Neuronal stem cell (in vitro differentiated cells): Measurements from ENCODE around the gene KLF9.
A peak's percentile ranks its signal among the peaks of the same experiment; 100 is the strongest.

Experiments
- DNase-seq: peaks from one replicate; pipeline ENCODE4 v3.0.0-alpha.2; 2013; ENCODE audit warnings: low spot score
- H2AFZ ChIP-seq: one replicate; pipeline ENCODE4 v1.6.1; 2013; ENCODE audit warnings: mild to moderate bottlenecking, low read length, inconsistent platforms
- H2AK5ac ChIP-seq: 2 replicates; pipeline ENCODE4 v1.6.1; 2013; ENCODE audit warnings: low read depth, mild to moderate bottlenecking, inconsistent platforms, low read length, moderate library complexity, mixed read lengths
- H2BK120ac ChIP-seq: 2 replicates; pipeline ENCODE4 v1.6.1; 2013; ENCODE audit warnings: low read depth, mild to moderate bottlenecking, inconsistent platforms, low read length, moderate library complexity, mixed read lengths
- H2BK12ac ChIP-seq: one replicate; pipeline ENCODE4 v1.6.1; 2013; ENCODE audit warnings: low read length, inconsistent platforms
- H2BK15ac ChIP-seq: 2 replicates; pipeline ENCODE4 v1.6.1; 2013; ENCODE audit warnings: mild to moderate bottlenecking, low read length, inconsistent platforms, mixed read lengths
- H2BK5ac ChIP-seq: one replicate; pipeline ENCODE4 v1.6.1; 2013; ENCODE audit warnings: inconsistent platforms, mild to moderate bottlenecking, low read length, moderate library complexity
- H3K14ac ChIP-seq: one replicate; pipeline ENCODE4 v1.6.1; 2013; ENCODE audit warnings: low read length, inconsistent platforms
- H3K18ac ChIP-seq: 2 replicates; pipeline ENCODE4 v1.6.1; 2013; ENCODE audit warnings: low read length, inconsistent platforms
- H3K23ac ChIP-seq: 2 replicates; pipeline ENCODE4 v1.6.1; 2013; ENCODE audit warnings: low read depth, mild to moderate bottlenecking, mixed read lengths, low read length, inconsistent platforms; ENCODE audit not compliant: poor library complexity
- H3K27ac ChIP-seq: replicated peaks from 3 replicates; pipeline ENCODE4 v1.5.1; 2013; ENCODE audit warnings: low read length, inconsistent platforms
- H3K27me3 ChIP-seq, 3 experiments: 2 replicates each; pipeline ENCODE4 v1.6.1; 2013; ENCODE audit warnings: low read length in 3 of 3, mild to moderate bottlenecking in 2 of 3, inconsistent platforms in 1 of 3, low read depth in 1 of 3, mixed read lengths in 1 of 3, moderate library complexity in 1 of 3; ENCODE audit not compliant: control insufficient read depth in 3 of 3, insufficient read depth in 3 of 3
- H3K36me3 ChIP-seq, 2 donors: replicated peaks in 1 of 2; 2 replicates each; pipeline ENCODE4 v1.6.1; 2013; ENCODE audit warnings: low read length in 2 of 2; ENCODE audit not compliant: control insufficient read depth in 2 of 2, insufficient read depth in 2 of 2
- H3K4ac ChIP-seq: 2 replicates; pipeline ENCODE4 v1.6.1; 2013; ENCODE audit warnings: inconsistent platforms, mild to moderate bottlenecking, low read length, moderate library complexity
- H3K4me1 ChIP-seq, 2 donors: 1 replicate in 1 of 2; 2 replicates in 1 of 2; pipeline ENCODE4 v1.6.1; 2013; ENCODE audit warnings: low read length in 2 of 2, low read depth in 1 of 2; ENCODE audit not compliant: control insufficient read depth in 2 of 2, insufficient read depth in 1 of 2
- H3K4me2 ChIP-seq: one replicate; pipeline ENCODE4 v1.6.1; 2013; ENCODE audit warnings: mild to moderate bottlenecking, low read length, inconsistent platforms; ENCODE audit not compliant: insufficient read depth, poor library complexity, severe bottlenecking
- H3K4me3 ChIP-seq, 2 donors: 2 replicates each; pipeline ENCODE4 v1.5.1; 2013; ENCODE audit warnings: low read length in 2 of 2, mild to moderate bottlenecking in 2 of 2, inconsistent platforms in 1 of 2, moderate library complexity in 1 of 2
- H3K79me1 ChIP-seq: one replicate; pipeline ENCODE4 v1.6.1; 2013; ENCODE audit warnings: low read depth, mild to moderate bottlenecking, inconsistent platforms, low read length, moderate library complexity
- H3K9ac ChIP-seq: one replicate; pipeline ENCODE4 v1.6.1; 2013; ENCODE audit warnings: mild to moderate bottlenecking, low read depth, low read length, inconsistent platforms; ENCODE audit not compliant: poor library complexity
- H3K9me3 ChIP-seq, 2 donors: replicated peaks in 1 of 2; 2 replicates each; pipeline versions ENCODE3 to v1.6.1; 2013; ENCODE audit warnings: low read length in 2 of 2, mild to moderate bottlenecking in 2 of 2, inconsistent platforms in 1 of 2, low read depth in 1 of 2, mixed read lengths in 1 of 2, moderate library complexity in 1 of 2; ENCODE audit not compliant: control insufficient read depth in 2 of 2, insufficient read depth in 1 of 2
- H4K8ac ChIP-seq: one replicate; pipeline ENCODE4 v1.6.1; 2013; ENCODE audit warnings: low read depth, mild to moderate bottlenecking, inconsistent platforms, low read length, moderate library complexity
- H4K91ac ChIP-seq: one replicate; pipeline ENCODE4 v1.6.1; 2013; ENCODE audit warnings: low read length, low read depth, mild to moderate bottlenecking, inconsistent platforms; ENCODE audit not compliant: poor library complexity
- WGBS, 2 donors: extraction: QIAGEN DNeasy Blood & Tissue Kit; methylation state at CpG; one replicate each; pipeline ENCODE4 v1.1.7; 2013; ENCODE audit warnings: missing lambda C conversion rate in 2 of 2, mixed read lengths in 1 of 2; ENCODE audit not compliant: insufficient read length in 2 of 2, insufficient replicate concordance in 1 of 2; ENCODE audit errors: extremely low coverage in 2 of 2; 5-methylcytosine and 5-hydroxymethylcytosine counted together

The KLF9 gene

DNA sequence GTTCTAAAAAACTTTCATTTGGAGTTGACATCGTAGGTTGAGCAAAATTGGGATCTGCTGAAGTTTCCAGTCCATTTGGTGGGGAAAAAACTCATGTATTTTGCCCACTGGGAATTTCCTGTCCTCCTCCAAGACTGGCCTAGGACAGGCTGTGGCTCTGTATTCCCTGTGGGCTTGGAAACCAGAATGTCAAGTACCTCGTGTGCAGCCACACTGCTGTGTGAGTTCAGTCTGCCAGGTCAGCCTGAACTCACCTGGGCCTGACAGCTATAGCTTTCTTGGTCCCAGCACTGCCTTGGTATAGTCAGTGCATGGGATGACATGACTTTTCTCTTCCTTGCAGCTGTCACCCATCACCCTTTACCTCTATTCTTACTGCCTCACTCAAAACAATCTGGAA, 35.0 kb upstream of the KLF9 start:
- no CpG with 5 or more reads among the region's 2 CpGs for whole genome bisulfite sequencing, 2 donors
- H4K8ac ChIP-seq: no peak overlapping the region
- no peak overlapping the region for H2AK5ac ChIP-seq
- H2BK12ac ChIP-seq: no peak overlapping the region
- no peak overlapping the region for H3K4ac ChIP-seq
- H3K4me3 ChIP-seq: peak overlapping the region in 1 of 2 donors; percentile 3
- no peak overlapping the region for H3K9ac ChIP-seq
- H2BK15ac ChIP-seq: no peak overlapping the region
- no peak for DNase-seq
- H2BK5ac ChIP-seq: no peak overlapping the region
- H3K18ac ChIP-seq: no peak overlapping the region
- no peak overlapping the region for H3K23ac ChIP-seq
- H3K4me1 ChIP-seq: no peaks in the 10 kb centered on the region
- no peak overlapping the region for H3K14ac ChIP-seq
- H4K91ac ChIP-seq: no peak overlapping the region
- H3K36me3 ChIP-seq: no peaks in the 10 kb centered on the region
- H3K79me1 ChIP-seq: no peaks in the 10 kb centered on the region
- peaks cover 0 to 2% (median 0%) of the 10 kb centered on the region in 3 experiments for H3K27me3 ChIP-seq
- H3K9me3 ChIP-seq: no peaks in the 10 kb centered on the region
- H2BK120ac ChIP-seq: no peak overlapping the region
- H3K4me2 ChIP-seq: no peak overlapping the region
- no peak overlapping the region for H3K27ac ChIP-seq
- no peak overlapping the region for H2AFZ ChIP-seq

DNA sequence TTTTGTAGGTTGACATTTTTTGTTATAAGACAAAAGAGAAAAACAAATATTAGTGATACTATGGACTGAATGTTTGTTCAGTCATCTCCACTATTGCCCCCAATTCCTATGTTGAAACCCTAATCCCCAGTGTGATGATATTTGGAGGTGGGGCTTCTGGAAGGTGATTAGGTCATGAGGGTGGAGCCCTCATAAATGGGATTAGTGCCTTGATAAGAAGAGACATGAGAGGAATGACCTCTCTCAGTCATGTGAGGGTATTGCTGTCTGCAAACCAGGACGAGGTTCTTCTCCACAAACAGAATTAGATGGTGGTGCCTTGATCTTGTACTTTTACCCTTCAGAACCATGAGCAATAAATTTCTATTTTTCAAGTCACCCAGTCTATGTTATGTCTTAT, 34.5 kb upstream of the KLF9 start:
- H3K4ac ChIP-seq: no peak overlapping the region
- H2AK5ac ChIP-seq: no peak overlapping the region
- no peak overlapping the region for H2BK15ac ChIP-seq
- no peaks in the 10 kb centered on the region for H3K4me1 ChIP-seq
- H2AFZ ChIP-seq: no peak overlapping the region
- H2BK120ac ChIP-seq: no peak overlapping the region
- H2BK5ac ChIP-seq: no peak overlapping the region
- no peak overlapping the region for H3K27ac ChIP-seq
- no peaks in the 10 kb centered on the region for H3K79me1 ChIP-seq
- WGBS, 2 donors: no CpG with 5 or more reads among the region's 1 CpG
- H3K36me3 ChIP-seq: no peaks in the 10 kb centered on the region
- H4K91ac ChIP-seq: no peak overlapping the region
- no peak overlapping the region for H4K8ac ChIP-seq
- H3K4me2 ChIP-seq: no peak overlapping the region
- peaks cover 0 to 2% (median 0%) of the 10 kb centered on the region in 3 experiments for H3K27me3 ChIP-seq
- DNase-seq: no peak
- no peak overlapping the region for H3K4me3 ChIP-seq
- no peak overlapping the region for H3K23ac ChIP-seq
- no peak overlapping the region for H3K9ac ChIP-seq
- H2BK12ac ChIP-seq: no peak overlapping the region
- no peak overlapping the region for H3K14ac ChIP-seq
- H3K9me3 ChIP-seq: no peaks in the 10 kb centered on the region
- H3K18ac ChIP-seq: no peak overlapping the region

DNA sequence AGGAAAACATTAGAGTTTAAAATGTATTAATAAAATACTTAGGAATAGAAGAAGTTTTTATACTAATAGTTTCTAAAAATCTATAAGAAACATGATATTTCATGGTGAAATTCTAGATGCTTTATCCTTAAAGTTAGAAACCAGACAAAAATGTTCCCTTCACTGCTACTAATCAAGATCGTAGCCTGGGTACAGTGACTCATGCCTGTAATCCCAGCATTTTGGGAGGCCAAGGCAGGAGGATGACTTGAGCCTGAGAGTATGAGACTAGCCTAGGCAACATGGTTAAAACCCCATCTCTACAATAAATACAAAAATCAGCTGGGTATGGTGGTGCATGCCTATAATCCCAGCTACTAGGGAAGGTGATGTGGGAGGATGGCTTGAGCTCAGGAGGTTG, 30.4 kb upstream of the KLF9 start:
- H3K18ac ChIP-seq: no peak overlapping the region
- WGBS, 2 donors: no CpG with 5 or more reads among the region's 1 CpG
- no peak overlapping the region for H4K91ac ChIP-seq
- H3K4ac ChIP-seq: no peak overlapping the region
- no peak overlapping the region for H2AFZ ChIP-seq
- no peak for DNase-seq
- H2AK5ac ChIP-seq: no peak overlapping the region
- no peak overlapping the region for H3K23ac ChIP-seq
- H3K14ac ChIP-seq: no peak overlapping the region
- peaks cover 0 to 3% of the 10 kb centered on the region in 2 donors for H3K4me1 ChIP-seq
- H3K9ac ChIP-seq: no peak overlapping the region
- no peaks in the 10 kb centered on the region for H3K9me3 ChIP-seq
- no peak overlapping the region for H3K27ac ChIP-seq
- no peak overlapping the region for H2BK120ac ChIP-seq
- H4K8ac ChIP-seq: no peak overlapping the region
- H3K36me3 ChIP-seq: no peaks in the 10 kb centered on the region
- H3K79me1 ChIP-seq: no peaks in the 10 kb centered on the region
- no peak overlapping the region for H2BK5ac ChIP-seq
- H2BK12ac ChIP-seq: no peak overlapping the region
- no peak overlapping the region for H2BK15ac ChIP-seq
- no peak overlapping the region for H3K4me3 ChIP-seq
- H3K27me3 ChIP-seq: peaks cover 0 to 8% (median 0%) of the 10 kb centered on the region in 3 experiments
- H3K4me2 ChIP-seq: no peak overlapping the region

DNA sequence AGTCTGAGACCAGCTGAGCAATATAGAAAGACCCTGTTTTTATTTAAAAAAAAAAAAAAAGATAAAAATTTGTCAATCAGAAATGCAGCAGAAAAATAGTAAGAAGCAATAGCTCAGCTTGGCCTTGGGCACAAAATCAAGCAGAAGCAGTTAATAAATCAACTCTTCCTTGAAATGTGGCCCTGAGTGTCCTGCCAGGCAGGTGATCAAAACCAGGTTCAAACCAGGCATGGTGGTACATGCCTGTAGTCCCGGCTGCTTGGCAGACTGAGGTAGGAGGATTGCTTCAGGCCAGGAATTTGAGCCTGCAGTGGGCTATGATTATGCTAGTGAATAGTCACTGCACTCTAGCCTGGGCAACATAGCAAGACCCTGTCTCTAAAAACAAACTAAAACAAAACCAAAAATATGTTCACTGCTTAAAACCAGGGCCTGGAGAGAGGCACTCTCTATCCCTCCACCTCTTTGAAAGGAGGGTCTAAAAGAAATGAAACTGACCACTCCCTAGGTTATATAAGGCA, 27.9 kb upstream of the KLF9 start:
- Histone ChIP-seq H3K9me3 (no peaks in the 10 kb centered on the region), H3K4me3 (no peak overlapping the region), H3K14ac (no peak overlapping the region), H2AFZ (no peak overlapping the region), H2AK5ac (no peak overlapping the region), H4K8ac (no peak overlapping the region), H3K4ac (no peak overlapping the region), H4K91ac (no peak overlapping the region), H2BK12ac (no peak overlapping the region), H3K4me1 (peaks cover 0 to 3% of the 10 kb centered on the region in 2 donors), H2BK5ac (no peak overlapping the region), H2BK120ac (no peak overlapping the region), H3K9ac (no peak overlapping the region), H3K79me1 (no peaks in the 10 kb centered on the region), H2BK15ac (no peak overlapping the region), H3K23ac (no peak overlapping the region), H3K36me3 (no peaks in the 10 kb centered on the region), H3K27ac (no peak overlapping the region), H3K4me2 (no peak overlapping the region), H3K18ac (no peak overlapping the region), H3K27me3 (peaks cover 0 to 14% (median 3%) of the 10 kb centered on the region in 3 experiments)
- DNase-seq: no peak
- no CpG with 5 or more reads among the region's 1 CpG for WGBS, 2 donors
